ENCODE results near the gene CEP55.
A peak's percentile ranks its signal among the peaks of the same experiment; 100 is the strongest.

Gene CEP55

GRCh38 chr10:93469454-93469853, 27.0 kb upstream of the CEP55 start:
- no peak for DNase-seq (ENCODE audit: low read depth in 3 of 3)

- DNase-seq (ENCODE audit: low read depth in 3 of 3) = no peak
Measured at GRCh38 chr10:93471110-93471651, 25.2 kb upstream of the CEP55 start.

- no peak for DNase-seq (ENCODE audit: low read depth in 3 of 3)
Measured at GRCh38 chr10:93473161-93473560, 23.3 kb upstream of the CEP55 start.

GRCh38 chr10:93473804-93474472, 22.5 kb upstream of the CEP55 start:
- no peak for DNase-seq (ENCODE audit: low read depth in 3 of 3)

- no peak for DNase-seq (ENCODE audit: low read depth in 3 of 3)
Measured at GRCh38 chr10:93475227-93475626, 21.2 kb upstream of the CEP55 start.

GRCh38 chr10:93475871-93476270, 20.5 kb upstream of the CEP55 start:
- DNase-seq (ENCODE audit: low read depth in 3 of 3) = no peak

GRCh38 chr10:93476756-93477155, 19.7 kb upstream of the CEP55 start:
- no peak for DNase-seq (ENCODE audit: low read depth in 3 of 3)

GRCh38 chr10:93478873-93479272, 17.5 kb upstream of the CEP55 start:
- no peak for DNase-seq (ENCODE audit: low read depth in 3 of 3)

GRCh38 chr10:93481637-93482144, 14.7 kb upstream of the CEP55 start:
- no peak for DNase-seq (ENCODE audit: low read depth in 3 of 3)

GRCh38 chr10:93482145-93482834, 14.1 kb upstream of the CEP55 start, which contains the start of gene MYOF:
TSS of gene MYOF (minus strand) at chr10:93482334. CDS start at chr10:93482194, 140 bp downstream.
- peak in 2 of 3 experiments; percentile 28 to 33 for DNase-seq (ENCODE audit: low read depth in 3 of 3)

GRCh38 chr10:93485690-93486089, 10.7 kb upstream of the CEP55 start:
- no peak for DNase-seq (ENCODE audit: low read depth in 3 of 3)

- DNase-seq (ENCODE audit: low read depth in 3 of 3) = no peak
Measured at GRCh38 chr10:93488956-93489528, 7.4 kb upstream of the CEP55 start.

- DNase-seq (ENCODE audit: low read depth in 3 of 3) = no peak
Measured at GRCh38 chr10:93491602-93492121, 4.8 kb upstream of the CEP55 start.

- no peak for DNase-seq (ENCODE audit: low read depth in 3 of 3)
Measured at GRCh38 chr10:93493162-93493561, 3.2 kb upstream of the CEP55 start.

GRCh38 chr10:93494494-93494893, 1.9 kb upstream of the CEP55 start:
- no peak for DNase-seq (ENCODE audit: low read depth in 3 of 3)

- peak in 1 of 3 experiments; percentile 9 for DNase-seq (ENCODE audit: low read depth in 3 of 3)
Measured at GRCh38 chr10:93495654-93496321, 624 bp upstream of the CEP55 start.

GRCh38 chr10:93498166-93498565, 1.8 kb downstream of the CEP55 start:
- no peak for DNase-seq (ENCODE audit: low read depth in 3 of 3)

GRCh38 chr10:93501650-93502049, 5.2 kb downstream of the CEP55 start:
- DNase-seq (ENCODE audit: low read depth in 3 of 3) = no peak

- no peak for DNase-seq (ENCODE audit: low read depth in 3 of 3)
Measured at GRCh38 chr10:93503075-93503474, 6.7 kb downstream of the CEP55 start.

GRCh38 chr10:93505075-93505474, 8.7 kb downstream of the CEP55 start:
- DNase-seq (ENCODE audit: low read depth in 3 of 3) = no peak

GRCh38 chr10:93509816-93510215, 13.4 kb downstream of the CEP55 start:
- no peak for DNase-seq (ENCODE audit: low read depth in 3 of 3)

- DNase-seq (ENCODE audit: low read depth in 3 of 3) = no peak
Measured at GRCh38 chr10:93512565-93512964, 16.2 kb downstream of the CEP55 start.

All from stimulated activated CD4-positive, alpha-beta T cell treated with anti-CD3 and anti-CD28 coated beads, TNF-alpha, amount 100 ng/mL, for 24 hours (primary cell).